DND-41 (cell line): ENCODE measurements around the gene KCNK17.

Experiments used
- EZH2 ChIP-seq: IDR thresholded peaks from 3 replicates; pipeline ENCODE4 v1.6.1; 2012; ENCODE audit warnings: borderline replicate concordance, low read depth, mild to moderate bottlenecking, moderate library complexity, low read length, inconsistent platforms; ENCODE audit not compliant: severe bottlenecking
- TF ChIP-seq, protein P1 (sequence below): IDR thresholded peaks from 2 replicates; pipeline ENCODE4 v1.5.1; 2012; ENCODE audit warnings: borderline replicate concordance, low read length, moderate library complexity, mild to moderate bottlenecking; ENCODE audit not compliant: poor library complexity, severe bottlenecking; ENCODE audit errors: extremely low read depth

DNA sequence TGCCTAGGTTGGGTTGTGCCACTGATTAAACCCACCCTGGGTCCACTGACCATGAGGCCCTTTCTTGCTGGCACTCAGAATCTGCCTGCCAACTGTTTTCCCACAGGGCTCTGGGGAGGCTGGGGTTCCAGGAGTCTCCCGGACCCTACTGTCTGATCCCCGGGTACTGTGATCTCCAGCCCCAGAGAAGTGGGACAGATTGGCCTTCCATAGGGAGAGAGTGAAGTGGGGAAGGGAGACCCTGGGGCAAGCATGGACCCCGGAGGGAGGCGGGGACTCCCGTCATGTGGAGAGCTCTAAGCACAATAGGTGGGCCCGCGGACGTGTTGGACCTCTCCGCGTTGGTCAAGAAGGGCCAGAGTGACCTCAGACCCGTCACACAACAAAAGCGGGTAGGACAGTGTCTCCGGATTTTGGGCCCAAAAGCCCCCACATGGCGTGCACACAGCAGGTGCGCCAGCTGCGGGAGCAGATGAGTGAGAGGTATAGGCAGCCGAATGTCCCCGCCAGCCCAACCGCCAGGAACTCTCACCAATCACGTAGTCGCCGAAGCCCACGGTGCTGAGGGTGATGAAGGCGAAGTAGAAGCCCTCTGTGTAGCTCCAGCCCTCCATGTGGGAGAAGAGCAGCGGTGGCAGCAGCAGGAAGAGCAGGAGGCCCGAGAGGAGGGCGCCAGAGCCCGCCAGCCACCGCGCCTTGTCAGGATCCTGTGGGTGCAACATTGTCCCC, 10.6 kb downstream of the KCNK17 start:
- no peak for TF ChIP-seq EZH2
- TF ChIP-seq, protein P1, sequence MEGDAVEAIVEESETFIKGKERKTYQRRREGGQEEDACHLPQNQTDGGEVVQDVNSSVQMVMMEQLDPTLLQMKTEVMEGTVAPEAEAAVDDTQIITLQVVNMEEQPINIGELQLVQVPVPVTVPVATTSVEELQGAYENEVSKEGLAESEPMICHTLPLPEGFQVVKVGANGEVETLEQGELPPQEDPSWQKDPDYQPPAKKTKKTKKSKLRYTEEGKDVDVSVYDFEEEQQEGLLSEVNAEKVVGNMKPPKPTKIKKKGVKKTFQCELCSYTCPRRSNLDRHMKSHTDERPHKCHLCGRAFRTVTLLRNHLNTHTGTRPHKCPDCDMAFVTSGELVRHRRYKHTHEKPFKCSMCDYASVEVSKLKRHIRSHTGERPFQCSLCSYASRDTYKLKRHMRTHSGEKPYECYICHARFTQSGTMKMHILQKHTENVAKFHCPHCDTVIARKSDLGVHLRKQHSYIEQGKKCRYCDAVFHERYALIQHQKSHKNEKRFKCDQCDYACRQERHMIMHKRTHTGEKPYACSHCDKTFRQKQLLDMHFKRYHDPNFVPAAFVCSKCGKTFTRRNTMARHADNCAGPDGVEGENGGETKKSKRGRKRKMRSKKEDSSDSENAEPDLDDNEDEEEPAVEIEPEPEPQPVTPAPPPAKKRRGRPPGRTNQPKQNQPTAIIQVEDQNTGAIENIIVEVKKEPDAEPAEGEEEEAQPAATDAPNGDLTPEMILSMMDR: no peak
